CD14-positive monocyte (primary cell): ENCODE results near the gene TSC22D3. TPM values are rescaled to one million over a fixed set of nuclear protein-coding genes. Genes with fewer than 3 reads are reported as not detected.

Experiments used
- DNase-seq, 3 donors: peaks; one replicate each; pipeline ENCODE4 v3.0.0-alpha.2; 2011 to 2022
- H2AFZ ChIP-seq: 2 replicates; pipeline ENCODE4 v1.6.0; 2012; ENCODE audit warnings: mild to moderate bottlenecking, low read depth, low read length, inconsistent platforms; ENCODE audit not compliant: insufficient read depth, poor library complexity, severe bottlenecking
- H3K27ac ChIP-seq, 2 donors: 1 replicate in 1 of 2; 2 replicates in 1 of 2; pipeline ENCODE4 v1.5.1; 2012 to 2013; ENCODE audit warnings: low read length in 2 of 2, control low read depth in 1 of 2, inconsistent platforms in 1 of 2, low read depth in 1 of 2, mild to moderate bottlenecking in 1 of 2
- H3K27me3 ChIP-seq, 2 donors: one replicate each; pipeline versions ENCODE4 v1.6.0 to v1.6.1; 2011 to 2013; ENCODE audit warnings: low read length in 2 of 2; ENCODE audit not compliant: control insufficient read depth in 2 of 2, insufficient read depth in 2 of 2
- H3K36me3 ChIP-seq, 2 donors: replicated peaks in 1 of 2; 1 replicate in 1 of 2; 2 replicates in 1 of 2; pipeline versions ENCODE4 v1.5.1 to v1.6.1; 2012 to 2013; ENCODE audit warnings: low read length in 2 of 2, control low read depth in 1 of 2, inconsistent platforms in 1 of 2, mild to moderate bottlenecking in 1 of 2; ENCODE audit not compliant: insufficient read depth in 2 of 2, control insufficient read depth in 1 of 2
- H3K4me1 ChIP-seq, 2 donors: 1 replicate in 1 of 2; 2 replicates in 1 of 2; pipeline versions ENCODE4 v1.5.1 to v1.6.1; 2012 to 2013; ENCODE audit warnings: low read length in 2 of 2, control low read depth in 1 of 2, inconsistent platforms in 1 of 2, mild to moderate bottlenecking in 1 of 2, moderate library complexity in 1 of 2; ENCODE audit not compliant: insufficient read depth in 2 of 2, control insufficient read depth in 1 of 2
- H3K4me2 ChIP-seq: replicated peaks from 2 replicates; pipeline ENCODE3; 2012; ENCODE audit warnings: low read length, moderate library complexity, mild to moderate bottlenecking; ENCODE audit not compliant: poor library complexity, severe bottlenecking; ENCODE audit errors: extremely low read depth
- H3K4me3 ChIP-seq, 3 experiments: fragments of 200-600 bp in 1 of 3; sonication (generic) in 1 of 3; replicated peaks in 1 of 3; 1 replicate in 2 of 3; 2 replicates in 1 of 3; pipeline ENCODE4 v1.5.1; 2011 to 2013; ENCODE audit warnings: low read length in 3 of 3, mild to moderate bottlenecking in 3 of 3, control low read depth in 2 of 3, low read depth in 2 of 3, inconsistent platforms in 1 of 3, moderate library complexity in 1 of 3
- H3K79me2 ChIP-seq: 2 replicates; pipeline ENCODE4 v1.6.0; 2012; ENCODE audit warnings: mild to moderate bottlenecking, control low read depth, inconsistent platforms, low read length, moderate library complexity; ENCODE audit not compliant: insufficient read depth
- H3K9ac ChIP-seq: 2 replicates; pipeline ENCODE4 v1.6.0; 2017; ENCODE audit warnings: low read length, mild to moderate bottlenecking; ENCODE audit not compliant: insufficient read depth, poor library complexity, severe bottlenecking
- H3K9me3 ChIP-seq, 2 donors: replicated peaks in 1 of 2; 1 replicate in 1 of 2; 2 replicates in 1 of 2; pipeline versions ENCODE4 v1.5.1 to v1.6.1; 2012 to 2013; ENCODE audit warnings: low read length in 2 of 2, control low read depth in 1 of 2; ENCODE audit not compliant: control insufficient read depth in 1 of 2, insufficient read depth in 1 of 2
- H4K20me1 ChIP-seq: 2 replicates; pipeline ENCODE4 v1.6.0; 2012; ENCODE audit warnings: mild to moderate bottlenecking, low read length, control low read depth, moderate library complexity; ENCODE audit not compliant: insufficient read depth
- H3K27ac Mint-ChIP-seq, 7 donors: one replicate each; pipeline ENCODE4 v1.8.0; 2020; ENCODE audit warnings: mild to moderate bottlenecking in 7 of 7, mixed read lengths in 7 of 7, moderate library complexity in 6 of 7, inconsistent platforms in 2 of 7
- H3K27me3 Mint-ChIP-seq, 3 donors: one replicate each; pipeline ENCODE4 v1.8.0; 2021 to 2022; ENCODE audit warnings: low read depth in 3 of 3, mild to moderate bottlenecking in 3 of 3, mixed read lengths in 3 of 3, moderate library complexity in 3 of 3, inconsistent platforms in 1 of 3
- H3K36me3 Mint-ChIP-seq, 2 donors: one replicate each; pipeline ENCODE4 v1.8.0; 2020; ENCODE audit warnings: mixed read lengths in 2 of 2, inconsistent platforms in 1 of 2, mild to moderate bottlenecking in 1 of 2
- H3K4me1 Mint-ChIP-seq: one replicate; pipeline ENCODE4 v1.8.0; 2020; ENCODE audit warnings: mild to moderate bottlenecking, mixed read lengths
- H3K4me3 Mint-ChIP-seq, 2 donors: one replicate each; pipeline ENCODE4 v1.8.0; 2020; ENCODE audit warnings: mild to moderate bottlenecking in 2 of 2, mixed read lengths in 2 of 2, moderate library complexity in 1 of 2
- H3K9me3 Mint-ChIP-seq, 7 donors: one replicate each; pipeline ENCODE4 v1.8.0; 2020 to 2022; ENCODE audit warnings: mixed read lengths in 7 of 7, mild to moderate bottlenecking in 6 of 7, moderate library complexity in 6 of 7, inconsistent platforms in 2 of 7
- CTCF ChIP-seq: fragments of 200-600 bp; IDR thresholded peaks from one replicate; pipeline ENCODE4 v1.8.0; 2022; ENCODE audit warnings: antibody characterized with exemption, mild to moderate bottlenecking
- WGBS: methylation state at CpG from one replicate; pipeline ENCODE4 v1.1.5; 2013; ENCODE audit warnings: missing lambda C conversion rate; ENCODE audit not compliant: insufficient coverage; 5-methylcytosine and 5-hydroxymethylcytosine counted together
- intact Hi-C, 2 donors: fragments of 100-400 bp; cut with micrococcal nuclease; formaldehyde crosslinking; loops; one replicate each; pipeline versions ENCODE4 v1.15.0 to v1.15.1; 2023
- polyA minus RNA-seq: library from RNA; depleted of rRNA, polyadenylated mRNA; stranded (reverse); fragments of >200 nt; gene quantifications from 2 replicates; pipeline ENCODE4 v1.2.3, GENCODE V29; 2012
- polyA plus RNA-seq, 3 donors: library from polyadenylated mRNA; depleted of rRNA in 1 of 3; unstranded in 2 of 3; stranded (reverse) in 1 of 3; fragments of 300-500 nt in 2 of 3; fragments of >200 nt in 1 of 3; fragmentation: Illumina TruSeq in 2 of 3; gene quantifications; 1 replicate in 2 of 3; 2 replicates in 1 of 3; pipeline ENCODE4 v1.2.3, GENCODE V29; 2012 to 2021
- total RNA-seq, 12 experiments: library from RNA in 1 of 12; stranded (reverse) in 1 of 12; fragments of 120-200 nt in 1 of 12; gene quantifications; one replicate each; pipeline ENCODE4 v1.2.4 and lab custom pipeline; 2013 to 2026; ENCODE audit warnings: mixed read lengths in 6 of 12, inconsistent platforms in 1 of 12

The TSC22D3 gene
- total RNA-seq (2013), result 610 TPM
- polyA plus RNA-seq (1,000 to 10,000 TPM in 1 of 3 donors, 100 to 1,000 TPM in 2; 171 to 1,562 (median 326) TPM), polyA minus RNA-seq (616 and 1,140 TPM in 2 replicates), total RNA-seq (lab: John Stamatoyannopoulos, UW) (61.2 to 1,623 (median 832) reads per million in 11 experiments)

GRCh38 chrX:107775734-107776511 is at the start of gene TSC22D3:
TSS of gene TSC22D3 (minus strand) at chrX:107775787. CDS start at chrX:107775419, 368 bp downstream.
- H3K9ac ChIP-seq, result peak within 1 kb of the TSS; percentile 19
- TF ChIP-seq CTCF, result peak; percentile 2
- peak within 1 kb of the TSS; percentile 83 for H3K4me2 ChIP-seq
- Mint-ChIP-seq H3K4me1 (peaks cover 17% of the 10 kb centered on the region), H3K27ac (no peak within 1 kb of the TSS), H3K4me3 (peak within 1 kb of the TSS; percentile 80 to 98), H3K27me3 (peaks cover 21 to 38% (median 34%) of the 10 kb centered on the region in 3 donors), H3K36me3 (peaks cover 0 to 2% of the 10 kb centered on the region in 2 donors), H3K9me3 (peaks cover 0 to 6% (median 0%) of the 10 kb centered on the region in 7 donors)
- WGBS, result 0% methylated on average over 26 of the region's 59 CpGs
- H3K4me3 ChIP-seq, result peak within 1 kb of the TSS; percentile 30 to 72 (median 44)
- H4K20me1 ChIP-seq, result no peaks in the 10 kb centered on the region
- H3K4me1 ChIP-seq, result peaks cover 19 to 23% of the 10 kb centered on the region in 2 donors
- H3K79me2 ChIP-seq, result no peaks in the 10 kb centered on the region
- H3K36me3 ChIP-seq, result no peaks in the 10 kb centered on the region
- intact Hi-C loops, result loop anchor here (5.0 kb wide), 4 partner anchors 54 to 239 kb away; no protein-coding TSS in a partner anchor
- peak within 1 kb of the TSS; percentile 71 for H2AFZ ChIP-seq
- peaks cover 12 to 32% of the 10 kb centered on the region in 2 donors for H3K27me3 ChIP-seq
- no peak within 1 kb of the TSS for H3K27ac ChIP-seq
- H3K9me3 ChIP-seq, result peaks cover 0 to 7% of the 10 kb centered on the region in 2 donors
- DNase-seq, result peak; percentile 33 to 53 (median 35)

GRCh38 chrX:107823456-107823855 is 47.9 kb upstream of the TSC22D3 start:
- Histone ChIP-seq H3K27me3 (peaks cover 22 to 35% of the 10 kb centered on the region in 2 donors), H3K4me2 (no peak overlapping the region), H2AFZ (no peak overlapping the region), H3K36me3 (no peaks in the 10 kb centered on the region), H3K9ac (no peak overlapping the region), H3K4me1 (peaks cover 5 to 6% of the 10 kb centered on the region in 2 donors), H4K20me1 (no peaks in the 10 kb centered on the region), H3K27ac (no peak overlapping the region), H3K79me2 (no peaks in the 10 kb centered on the region), H3K4me3 (no peak overlapping the region), H3K9me3 (peaks cover 9 to 19% of the 10 kb centered on the region in 2 donors)
- intact Hi-C loops, result no loop called here
- Mint-ChIP-seq H3K36me3 (no peaks in the 10 kb centered on the region), H3K27me3 (peaks cover 29 to 44% (median 37%) of the 10 kb centered on the region in 3 donors), H3K9me3 (peaks cover 0 to 16% (median 9%) of the 10 kb centered on the region in 7 donors), H3K4me1 (peaks cover 29% of the 10 kb centered on the region), H3K27ac (no peak overlapping the region), H3K4me3 (peak overlapping the region in 1 of 2 donors; percentile 35)
- DNase-seq, result no peak
- WGBS, result no CpG with 5 or more reads among the region's 1 CpG
- TF ChIP-seq CTCF, result no peak
